HAP-1 (cell line): ENCODE measurements around the gene THRB.
"Not testable (repeated sequence)": the region's sequence is repeated elsewhere in the genome, so short reads cannot be mapped to it uniquely, and the experiment has no call there.

ENCODE experiments used
- DNase-seq, 2 experiments: peaks; one replicate each; pipeline ENCODE4 v3.0.0-alpha.2; 2016 to 2020; ENCODE audit warnings: low spot score in 2 of 2
- H3K27me3 ChIP-seq: fragments of 250-450 bp; sonication (Bioruptor Pico); 2 replicates; pipeline ENCODE4 v1.5.1; 2020; ENCODE audit warnings: low read depth, mild to moderate bottlenecking, moderate library complexity
- H3K36me3 ChIP-seq: fragments of 250-450 bp; sonication (Bioruptor Pico); replicated peaks from 2 replicates; pipeline ENCODE4 v1.5.1; 2020; ENCODE audit warnings: mild to moderate bottlenecking
- H3K4me1 ChIP-seq: fragments of 250-450 bp; sonication (Bioruptor Pico); 2 replicates; pipeline ENCODE4 v1.5.1; 2020; ENCODE audit warnings: mild to moderate bottlenecking
- H3K4me3 ChIP-seq: fragments of 250-450 bp; sonication (Bioruptor Pico); 2 replicates; pipeline ENCODE4 v1.5.1; 2020; ENCODE audit warnings: mild to moderate bottlenecking, moderate library complexity
- H3K9me3 ChIP-seq: fragments of 250-450 bp; sonication (Bioruptor Pico); 2 replicates; pipeline ENCODE4 v1.5.1; 2020; ENCODE audit warnings: mild to moderate bottlenecking, moderate library complexity
- in situ Hi-C: fragments of 300-500 bp; cut with MboI; formaldehyde crosslinking; loops from 3 replicates; pipeline ENCODE4 v1.14.3; 2020; ENCODE audit warnings: low sequenced_read_pairs, inconsistent platforms, mixed read lengths

THRB gene

GRCh38 chr3:24096271-24096670 is 398.4 kb downstream of the THRB start:
- Histone ChIP-seq H3K36me3 (no peaks in the 10 kb centered on the region), H3K4me3 (no peak overlapping the region), H3K9me3 (no peaks in the 10 kb centered on the region), H3K27me3 (no peaks in the 10 kb centered on the region), H3K4me1 (peaks cover 5% of the 10 kb centered on the region)
- DNase-seq: no peak
- in situ Hi-C loops: no loop called here

- H3K27me3 ChIP-seq, H3K4me1 ChIP-seq, in situ Hi-C loops, H3K36me3 ChIP-seq, H3K4me3 ChIP-seq, H3K9me3 ChIP-seq: not testable (repeated sequence)
- DNase-seq: peak in 1 of 2 experiments; percentile 58
Observed at GRCh38 chr3:24094818-24095217, 399.8 kb downstream of the THRB start.

GRCh38 chr3:24088782-24089181 is 405.9 kb downstream of the THRB start:
- in situ Hi-C loops: no loop called here
- Histone ChIP-seq H3K27me3 (no peaks in the 10 kb centered on the region), H3K9me3 (no peaks in the 10 kb centered on the region), H3K4me1 (peaks cover 14% of the 10 kb centered on the region), H3K36me3 (no peaks in the 10 kb centered on the region), H3K4me3 (no peak overlapping the region)
- peak; percentile 12 to 49 for DNase-seq

- H3K4me1 ChIP-seq: peaks cover 14% of the 10 kb centered on the region
- no peaks in the 10 kb centered on the region for H3K36me3 ChIP-seq
- H3K27me3 ChIP-seq: no peaks in the 10 kb centered on the region
- no peak overlapping the region for H3K4me3 ChIP-seq
- no peaks in the 10 kb centered on the region for H3K9me3 ChIP-seq
- in situ Hi-C loops: no loop called here
- DNase-seq: no peak
Observed at GRCh38 chr3:24087469-24087868, 407.2 kb downstream of the THRB start.

- Histone ChIP-seq H3K4me3 (no peak overlapping the region), H3K36me3 (no peaks in the 10 kb centered on the region), H3K4me1 (peaks cover 14% of the 10 kb centered on the region), H3K9me3 (no peaks in the 10 kb centered on the region), H3K27me3 (no peaks in the 10 kb centered on the region)
- DNase-seq: peak; percentile 60 to 81
- in situ Hi-C loops: no loop called here
Observed at GRCh38 chr3:24086617-24087404, 407.8 kb downstream of the THRB start.

- H3K4me1 ChIP-seq: peaks cover 14% of the 10 kb centered on the region
- no peak overlapping the region for H3K4me3 ChIP-seq
- no peaks in the 10 kb centered on the region for H3K36me3 ChIP-seq
- DNase-seq: no peak
- H3K27me3 ChIP-seq: no peaks in the 10 kb centered on the region
- in situ Hi-C loops: no loop called here
- H3K9me3 ChIP-seq: no peaks in the 10 kb centered on the region
Observed at GRCh38 chr3:24086206-24086605, 408.4 kb downstream of the THRB start.

GRCh38 chr3:24072193-24072592 is 422.5 kb downstream of the THRB start:
- no peaks in the 10 kb centered on the region for H3K27me3 ChIP-seq
- H3K9me3 ChIP-seq: no peaks in the 10 kb centered on the region
- no peak overlapping the region for H3K4me3 ChIP-seq
- DNase-seq: no peak
- no peaks in the 10 kb centered on the region for H3K4me1 ChIP-seq
- in situ Hi-C loops: no loop called here
- no peaks in the 10 kb centered on the region for H3K36me3 ChIP-seq

- Histone ChIP-seq H3K27me3 (no peaks in the 10 kb centered on the region), H3K4me3 (no peak overlapping the region), H3K4me1 (no peaks in the 10 kb centered on the region), H3K36me3 (no peaks in the 10 kb centered on the region), H3K9me3 (no peaks in the 10 kb centered on the region)
- in situ Hi-C loops: no loop called here
- peak; percentile 26 to 34 for DNase-seq
Observed at GRCh38 chr3:24069045-24069444, 425.6 kb downstream of the THRB start.

- Histone ChIP-seq H3K4me1 (no peaks in the 10 kb centered on the region), H3K4me3 (no peak overlapping the region), H3K36me3 (no peaks in the 10 kb centered on the region), H3K27me3 (no peaks in the 10 kb centered on the region), H3K9me3 (no peaks in the 10 kb centered on the region)
- no peak for DNase-seq
- in situ Hi-C loops: no loop called here
Observed at GRCh38 chr3:24067483-24067882, 427.2 kb downstream of the THRB start.
